Panc1 (cell line): Measurements from ENCODE around the gene ITGB6. TPM values are rescaled to one million over a fixed set of nuclear protein-coding genes. Genes with fewer than 3 reads are reported as not detected.

Experiments used
- ATAC-seq: fragments of 200-7000 bp; cut with Tn5 transposase; 2 replicates; pipeline ENCODE4 v1.9.1; 2020; ENCODE audit warnings: mild to moderate bottlenecking, moderate library complexity
- BruUV-seq: library from RNA; stranded (reverse); fragments of 400-500 nt; replicated peaks from 2 replicates; lab custom pipeline; 2021; lab: Mats Ljungman, UMichigan
- CTCF ChIA-PET: fragments of 300-600 bp; sonication (Branson Sonifier 250); formaldehyde crosslinking; loops from one replicate; lab custom pipeline; 2022; ENCODE audit warnings: antibody characterized with exemption; lab: Charles Lee
- POLR2A ChIA-PET: fragments of 300-600 bp; sonication (Branson Sonifier 250); formaldehyde crosslinking; loops from one replicate; lab custom pipeline; 2022; ENCODE audit warnings: antibody characterized with exemption; lab: Charles Lee
- DNase-seq: peaks from one replicate; pipeline ENCODE4 v3.0.0-alpha.2; 2010; ENCODE audit warnings: low read depth, low spot score
- H3K27ac ChIP-seq: 2 replicates; pipeline ENCODE4 v1.5.1; 2011; ENCODE audit warnings: mild to moderate bottlenecking, low read length, inconsistent platforms
- H3K27me3 ChIP-seq: fragments of 200-500 bp; sonication (Bioruptor generic); 2 replicates; pipeline ENCODE4 v1.6.0; 2014; ENCODE audit warnings: low read length, inconsistent platforms; ENCODE audit not compliant: control insufficient read depth, insufficient read depth
- H3K36me3 ChIP-seq: fragments of 200-500 bp; sonication (Bioruptor generic); 2 replicates; pipeline ENCODE4 v1.5.1; 2014; ENCODE audit warnings: inconsistent platforms, mild to moderate bottlenecking, low read length, moderate library complexity; ENCODE audit not compliant: control insufficient read depth, insufficient read depth
- H3K4me1 ChIP-seq: 2 replicates; pipeline ENCODE4 v1.5.1; 2011; ENCODE audit warnings: inconsistent platforms, mild to moderate bottlenecking, low read length, moderate library complexity; ENCODE audit not compliant: control insufficient read depth, insufficient read depth
- H3K4me3 ChIP-seq, 2 experiments: 2 replicates each; pipeline ENCODE4 v1.5.1; 2011 to 2012; ENCODE audit warnings: low read depth in 2 of 2, low read length in 2 of 2, mild to moderate bottlenecking in 2 of 2, inconsistent platforms in 1 of 2, moderate library complexity in 1 of 2
- H3K9me3 ChIP-seq: fragments of 200-500 bp; sonication (Bioruptor generic); 2 replicates; pipeline ENCODE4 v1.5.1; 2014; ENCODE audit warnings: low read depth, mild to moderate bottlenecking, inconsistent platforms, low read length, moderate library complexity; ENCODE audit not compliant: control insufficient read depth, insufficient read depth
- CTCF ChIP-seq: fragments of 450-650 bp; IDR thresholded peaks from 2 replicates; pipeline ENCODE4 v1.5.1; 2017; ENCODE audit warnings: mild to moderate bottlenecking
- POLR2AphosphoS5 ChIP-seq: IDR thresholded peaks from 2 replicates; pipeline ENCODE4 v1.6.1; 2012; ENCODE audit warnings: mild to moderate bottlenecking, low read depth, low read length, moderate library complexity
- REST ChIP-seq, 2 experiments: IDR thresholded peaks; 2 replicates each; pipeline ENCODE4 v1.6.1; 2011 to 2012; ENCODE audit warnings: low read depth in 2 of 2, control low read depth in 1 of 2, low read length in 1 of 2, mild to moderate bottlenecking in 1 of 2, moderate library complexity in 1 of 2; ENCODE audit not compliant: insufficient read depth in 1 of 2
- SIN3A ChIP-seq: IDR thresholded peaks from 2 replicates; pipeline ENCODE4 v1.6.1; 2012; ENCODE audit warnings: low read depth, mild to moderate bottlenecking, low read length, moderate library complexity, borderline replicate concordance; ENCODE audit not compliant: insufficient read depth
- TCF7L2 ChIP-seq: IDR thresholded peaks from 2 replicates; pipeline ENCODE4 v1.6.1; 2011; ENCODE audit warnings: mild to moderate bottlenecking, low read depth, low read length, inconsistent platforms
- in situ Hi-C: cut with HindIII; loops from 2 replicates; pipeline ENCODE4 v1.10.0; 2016; ENCODE audit warnings: low sequenced_read_pairs, low pct_unique_long_range_greater_than_20kb
- intact Hi-C: fragments of 100-400 bp; cut with micrococcal nuclease; formaldehyde crosslinking; loops from one replicate; pipeline ENCODE4 v1.10.0; 2022; ENCODE audit not compliant: unreplicated experiment
- total RNA-seq: library from RNA; stranded (reverse); gene quantifications from one replicate; pipeline ENCODE4 v1.2.1, GENCODE V29; 2021; ENCODE audit not compliant: unreplicated experiment

ITGB6 gene
- total RNA-seq, 1 experiment from 2014 or later = 0.08 TPM

DNA sequence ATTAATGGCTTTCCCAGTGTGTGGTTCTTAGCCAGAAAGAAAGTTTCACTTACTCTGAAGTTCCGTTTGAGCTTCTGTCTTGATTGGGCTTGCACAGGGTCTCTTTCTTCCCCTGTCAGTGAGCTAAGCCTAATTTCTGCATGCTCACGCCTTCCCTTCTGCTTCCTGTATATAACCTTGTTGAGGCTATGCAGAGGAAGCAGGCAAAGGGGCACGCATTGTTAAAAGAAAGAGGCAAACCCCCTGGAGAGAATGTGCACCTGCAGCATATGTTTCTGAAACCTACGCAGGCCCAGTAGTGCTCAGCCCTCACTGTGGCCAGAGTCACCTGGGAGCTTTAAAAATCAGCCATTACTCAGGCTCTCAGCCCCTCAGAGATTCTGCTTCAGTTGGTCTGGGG, 123.2 kb downstream of the ITGB6 start:
- BruUV-seq = no TSS peak
- in situ Hi-C loops = no loop called here
- POLR2A ChIA-PET = no interaction called here

GRCh38 chr2:160076241-160076640, 123.8 kb downstream of the ITGB6 start:
- Histone ChIP-seq H3K27ac (no peak overlapping the region), H3K36me3 (no peaks in the 10 kb centered on the region), H3K4me3 (no peak overlapping the region), H3K27me3 (no peaks in the 10 kb centered on the region), H3K9me3 (no peaks in the 10 kb centered on the region), H3K4me1 (no peaks in the 10 kb centered on the region)
- BruUV-seq = no TSS peak
- intact Hi-C loops = no loop called here
- CTCF ChIA-PET = interaction anchor here (0.5 kb wide), 1 partner anchor 830 kb away, joined by 3 read pairs; no protein-coding TSS in a partner anchor
- in situ Hi-C loops = no loop called here
- TF ChIP-seq CTCF (no peak), TCF7L2 (no peak), POLR2AphosphoS5 (no peak), SIN3A (no peak), REST (IDR thresholded peaks at IDR 0.05; ENCODE audit: insufficient read depth in 1 of 2, low read depth in 2 of 2, low read length in 1 of 2) (no peak)
- POLR2A ChIA-PET = no interaction called here
- ATAC-seq (no peak), DNase-seq (no peak)

More for the DNA sequence above, 123.2 kb downstream of the ITGB6 start:
- Histone ChIP-seq H3K27me3 (no peaks in the 10 kb centered on the region), H3K9me3 (no peaks in the 10 kb centered on the region), H3K4me1 (no peaks in the 10 kb centered on the region), H3K4me3 (no peak overlapping the region), H3K36me3 (no peaks in the 10 kb centered on the region), H3K27ac (no peak overlapping the region)
- CTCF ChIA-PET = no interaction called here
- TF ChIP-seq CTCF (no peak), TCF7L2 (no peak), POLR2AphosphoS5 (no peak), REST (IDR thresholded peaks at IDR 0.05; ENCODE audit: insufficient read depth in 1 of 2, low read depth in 2 of 2, low read length in 1 of 2) (no peak), SIN3A (no peak)
- DNase-seq (no peak), ATAC-seq (no peak)
- intact Hi-C loops = no loop called here
